Activated gamma-delta T cell (primary cell): ENCODE measurements around the gene STIMATE.

Source experiments
- DNase-seq: peaks from one replicate; lab custom pipeline; 2025; lab: John Stamatoyannopoulos, UW

The STIMATE gene

GRCh38 chr3:52870471-52870870, 26.9 kb downstream of the STIMATE start:
- DNase-seq: no peak

- DNase-seq: no peak
Observed at GRCh38 chr3:52866427-52866826, 30.9 kb downstream of the STIMATE start.

GRCh38 chr3:52865994-52866393, 31.4 kb downstream of the STIMATE start:
- DNase-seq: no peak

- no peak for DNase-seq
Observed at GRCh38 chr3:52860424-52860768, 37.0 kb downstream of the STIMATE start.

GRCh38 chr3:52859686-52860423, 37.5 kb downstream of the STIMATE start:
- DNase-seq: no peak

GRCh38 chr3:52857864-52858263, 39.5 kb downstream of the STIMATE start:
- DNase-seq: no peak

GRCh38 chr3:52857133-52857532, 40.2 kb downstream of the STIMATE start:
- DNase-seq: no peak

- no peak for DNase-seq
Observed at GRCh38 chr3:52856666-52857065, 40.7 kb downstream of the STIMATE start.

GRCh38 chr3:52854013-52854412, 43.3 kb downstream of the STIMATE start:
- no peak for DNase-seq

- DNase-seq: no peak
Observed at GRCh38 chr3:52852419-52852818, 44.9 kb downstream of the STIMATE start.

- no peak for DNase-seq
Observed at GRCh38 chr3:52851348-52851747, 46.0 kb downstream of the STIMATE start.

GRCh38 chr3:52849656-52850055, 47.7 kb downstream of the STIMATE start:
- no peak for DNase-seq

GRCh38 chr3:52848617-52849016, 48.7 kb downstream of the STIMATE start:
- DNase-seq: no peak

GRCh38 chr3:52847726-52848125, 49.6 kb downstream of the STIMATE start:
- no peak for DNase-seq

GRCh38 chr3:52847241-52847640, 50.1 kb downstream of the STIMATE start:
- no peak for DNase-seq

GRCh38 chr3:52846432-52846965, 50.8 kb downstream of the STIMATE start:
- DNase-seq: no peak

GRCh38 chr3:52845691-52846431, 51.5 kb downstream of the STIMATE start:
- DNase-seq: no peak

- no peak for DNase-seq
Observed at GRCh38 chr3:52845157-52845556, 52.2 kb downstream of the STIMATE start.

GRCh38 chr3:52844290-52844975, 52.9 kb downstream of the STIMATE start:
- DNase-seq: no peak

- DNase-seq: no peak
Observed at GRCh38 chr3:52843881-52844280, 53.5 kb downstream of the STIMATE start.

- DNase-seq: no peak
Observed at GRCh38 chr3:52843108-52843865, 54.1 kb downstream of the STIMATE start.

- no peak for DNase-seq
Observed at GRCh38 chr3:52842424-52842823, 54.9 kb downstream of the STIMATE start.
